HG02571 (cell line): ENCODE measurements around the gene TNFSF18.
A peak's percentile ranks its signal among the peaks of the same experiment; 100 is the strongest.

Experiments
- ATAC-seq: cut with Tn5 transposase; IDR thresholded peaks from one replicate; pipeline ENCODE4 v1.9.1; 2021; ENCODE audit warnings: mild to moderate bottlenecking, moderate library complexity; ENCODE audit not compliant: unreplicated experiment

Gene TNFSF18

DNA sequence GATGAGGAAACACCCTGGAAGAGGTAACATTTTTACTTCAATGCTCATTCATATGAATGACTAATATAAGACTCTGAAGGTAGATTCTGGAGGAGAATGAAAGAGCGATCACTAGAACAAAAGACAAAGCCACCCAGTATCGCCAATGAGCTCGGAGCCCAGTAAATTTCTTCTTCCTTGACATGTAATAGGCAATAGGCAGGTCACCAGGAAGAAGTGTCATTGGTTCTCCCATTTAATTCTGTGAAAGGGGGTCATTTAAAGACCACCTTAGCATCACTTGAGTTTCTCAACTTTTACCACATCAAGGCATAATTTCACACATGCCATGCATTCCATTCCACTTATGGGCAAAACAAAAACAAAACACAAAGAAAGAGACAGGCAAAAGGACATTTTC, 7.9 kb downstream of the TNFSF18 start:
- no peak for ATAC-seq

DNA sequence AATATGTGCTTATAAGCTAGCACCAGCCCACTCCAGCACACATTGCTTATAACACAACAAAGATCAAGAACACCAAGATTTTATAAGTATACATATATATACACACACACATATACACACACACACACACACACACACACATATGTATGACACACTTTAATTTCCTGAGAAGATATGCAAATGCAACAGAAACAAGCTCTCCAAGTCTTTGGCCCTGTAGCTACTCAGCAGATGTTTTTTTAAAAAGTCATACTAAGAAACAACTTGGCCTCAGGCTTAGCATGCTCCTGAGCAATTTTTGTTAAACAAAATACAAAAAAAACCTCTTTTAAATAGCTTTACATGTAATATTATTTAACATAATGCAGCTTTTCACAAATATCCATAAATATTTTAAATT, 11.1 kb downstream of the TNFSF18 start:
- no peak for ATAC-seq

DNA sequence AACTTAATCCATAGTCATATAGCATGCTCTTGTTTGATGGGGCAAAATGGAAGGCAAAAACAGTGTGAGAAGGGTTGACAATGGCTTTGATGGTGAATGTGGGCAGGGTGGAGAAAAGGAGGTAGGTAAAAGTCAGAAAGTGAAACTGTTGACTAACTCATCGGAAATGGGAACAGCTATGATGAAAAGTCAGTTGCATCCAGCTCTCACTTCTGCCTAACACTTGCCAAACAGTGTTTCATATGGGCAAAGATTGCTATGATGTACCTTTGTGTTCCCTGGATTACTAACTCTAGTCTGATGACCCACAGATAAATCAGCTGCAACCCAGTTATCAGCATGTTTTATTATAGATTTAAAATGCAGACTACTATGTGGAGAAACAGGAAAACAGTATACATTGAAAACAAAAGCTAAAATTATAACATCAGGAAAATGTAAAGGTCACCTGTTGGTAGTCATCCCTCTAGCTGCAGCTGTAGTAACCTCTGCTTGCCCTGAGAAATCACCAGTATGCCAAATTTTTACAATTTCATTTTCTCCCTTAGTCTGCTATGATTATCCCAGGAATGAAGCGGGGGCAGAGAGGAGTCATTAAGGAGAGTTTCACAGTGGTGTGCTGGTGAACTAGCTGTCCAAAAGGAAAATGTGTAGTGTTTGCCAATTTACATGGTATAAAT, 11.7 kb downstream of the TNFSF18 start:
- no peak for ATAC-seq

DNA sequence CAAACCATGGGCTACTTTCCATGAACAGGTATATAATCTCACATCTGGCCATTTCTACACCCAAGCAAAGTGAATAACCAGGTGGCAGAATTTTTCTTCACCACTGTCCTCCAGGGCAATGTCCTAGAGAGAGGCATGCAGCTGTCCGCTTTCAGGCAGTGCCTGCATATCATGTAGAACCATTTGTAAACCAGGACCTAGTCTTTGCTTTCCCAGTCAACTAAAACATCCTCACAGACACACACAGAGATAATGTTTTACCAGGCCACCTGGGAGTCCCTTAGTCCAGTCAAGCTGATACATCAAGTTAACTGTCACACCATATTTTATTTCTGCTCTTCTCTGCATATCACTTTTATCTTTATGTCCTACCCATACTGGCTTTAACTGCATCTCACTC, 26.2 kb downstream of the TNFSF18 start:
- no peak for ATAC-seq

DNA sequence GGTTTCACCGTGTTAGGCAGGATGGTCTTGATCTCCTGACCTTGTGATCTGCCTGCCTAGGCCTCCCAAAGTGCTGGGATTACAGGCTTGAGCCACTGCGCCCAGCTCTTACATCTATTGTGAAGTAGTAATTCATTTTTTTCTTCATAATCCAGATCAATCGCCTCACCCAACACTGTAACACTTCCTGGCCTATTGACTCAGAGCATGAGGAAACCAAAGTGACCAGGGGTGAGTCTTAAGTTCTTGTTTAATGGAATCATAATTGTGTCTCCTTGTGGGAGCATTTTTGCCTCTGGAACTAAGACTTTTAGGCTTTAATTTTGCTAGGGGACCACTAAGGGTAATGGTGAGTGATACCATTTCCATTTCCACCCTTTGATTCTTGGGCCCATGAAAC, 27.4 kb downstream of the TNFSF18 start:
- no peak for ATAC-seq

DNA sequence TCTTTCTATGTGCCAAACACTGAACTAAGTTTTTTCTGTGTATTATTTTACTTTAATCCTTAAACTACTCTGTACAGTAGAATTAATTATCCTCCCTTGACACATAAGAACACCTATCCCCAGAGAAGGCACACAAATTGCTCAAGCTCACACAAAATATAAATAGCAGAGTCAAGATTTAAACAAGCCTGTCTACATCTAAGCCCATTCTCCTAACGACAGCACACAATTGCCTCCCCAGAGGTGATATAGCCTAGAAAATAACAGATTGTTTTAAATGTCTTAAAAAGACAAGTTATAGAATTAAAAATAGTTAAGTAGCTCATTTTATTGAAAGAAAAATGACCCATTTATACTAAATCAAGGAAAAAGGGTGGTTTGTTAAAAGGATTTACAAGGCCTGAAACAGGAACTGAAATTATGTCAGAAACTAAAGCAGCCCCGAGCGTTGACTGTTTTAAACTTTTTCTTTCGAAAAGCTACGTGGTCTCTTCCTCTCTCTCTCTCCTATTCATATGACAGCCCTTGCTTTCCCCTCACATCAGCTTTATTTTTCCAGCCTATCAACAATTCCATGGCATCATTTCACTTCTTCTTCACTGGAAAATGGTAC, 30.5 kb downstream of the TNFSF18 start:
- peak; percentile 89 for ATAC-seq

DNA sequence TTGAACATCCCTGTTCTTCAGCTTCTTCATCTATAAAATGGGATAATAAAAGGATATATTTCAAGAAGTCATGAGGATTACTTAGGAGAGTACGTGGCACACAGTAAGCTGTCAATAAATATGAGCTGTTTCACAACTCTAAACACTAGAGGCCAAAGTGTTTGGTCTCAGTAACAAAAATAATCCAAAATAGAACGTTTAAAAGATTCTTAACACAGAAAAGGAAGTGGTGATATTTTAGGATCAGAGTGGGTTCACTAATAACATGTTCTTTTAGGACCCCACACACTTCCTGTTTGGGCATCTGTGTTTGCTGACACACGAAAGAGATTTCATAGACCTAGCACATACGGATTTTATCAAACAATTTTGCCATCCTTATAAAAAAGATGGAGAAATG, 32.9 kb downstream of the TNFSF18 start:
- ATAC-seq: no peak

DNA sequence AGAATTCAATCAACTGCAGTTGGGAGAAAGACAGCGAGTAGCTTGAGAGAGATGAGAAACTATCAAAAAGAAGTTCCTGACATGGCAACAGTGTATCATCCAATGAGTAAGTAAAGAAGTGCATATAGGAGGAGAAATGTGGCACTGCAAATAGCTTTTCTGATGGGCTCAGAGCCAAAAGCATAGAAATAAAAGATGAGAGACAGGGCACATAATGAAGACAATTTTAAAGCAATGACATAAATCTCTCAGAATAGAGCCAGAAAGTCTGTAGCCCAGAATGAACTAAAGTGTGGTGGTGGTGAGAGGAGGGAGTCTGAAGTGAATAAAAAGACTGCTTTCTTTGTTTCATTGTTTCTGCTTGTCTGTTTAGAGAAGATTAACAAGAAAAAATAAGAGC, 34.3 kb downstream of the TNFSF18 start:
- no peak for ATAC-seq

DNA sequence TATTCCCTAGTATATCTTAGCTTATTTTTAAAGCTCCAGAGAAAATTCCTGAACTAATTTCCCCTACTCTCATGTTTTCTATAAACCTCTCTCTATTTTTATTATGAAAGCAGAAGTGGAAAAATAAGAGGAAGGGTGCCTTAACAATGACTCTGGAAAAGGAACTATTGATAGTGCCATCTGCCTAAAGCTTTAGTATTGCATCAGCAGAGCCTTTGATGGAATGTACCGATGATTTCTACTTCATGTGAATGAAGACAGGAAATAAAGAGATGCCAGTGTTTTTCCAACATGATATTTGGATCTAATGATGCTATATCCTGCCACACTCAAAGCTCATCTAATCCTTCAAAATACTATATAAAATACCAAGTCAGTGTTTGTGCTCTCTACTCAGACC, 35.1 kb downstream of the TNFSF18 start:
- ATAC-seq: no peak

DNA sequence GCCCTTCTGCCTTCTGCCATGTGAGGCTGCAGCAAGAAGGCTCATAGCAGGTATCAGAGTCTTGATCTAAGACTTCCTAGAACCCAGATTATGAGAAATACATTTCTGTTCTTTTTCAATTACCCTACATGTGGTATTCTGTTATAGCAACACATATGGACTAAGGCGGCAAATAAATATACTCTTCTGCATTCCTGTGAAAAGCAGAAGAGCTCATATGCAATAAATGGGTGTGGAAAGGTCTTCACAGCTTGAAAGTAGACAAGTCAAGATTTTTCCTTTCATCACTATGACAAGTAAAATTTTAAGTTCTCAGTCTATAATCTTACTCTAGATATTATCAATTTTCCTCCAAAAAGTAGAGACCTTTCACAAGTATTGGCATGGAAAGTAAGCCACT, 36.6 kb downstream of the TNFSF18 start:
- ATAC-seq: no peak

DNA sequence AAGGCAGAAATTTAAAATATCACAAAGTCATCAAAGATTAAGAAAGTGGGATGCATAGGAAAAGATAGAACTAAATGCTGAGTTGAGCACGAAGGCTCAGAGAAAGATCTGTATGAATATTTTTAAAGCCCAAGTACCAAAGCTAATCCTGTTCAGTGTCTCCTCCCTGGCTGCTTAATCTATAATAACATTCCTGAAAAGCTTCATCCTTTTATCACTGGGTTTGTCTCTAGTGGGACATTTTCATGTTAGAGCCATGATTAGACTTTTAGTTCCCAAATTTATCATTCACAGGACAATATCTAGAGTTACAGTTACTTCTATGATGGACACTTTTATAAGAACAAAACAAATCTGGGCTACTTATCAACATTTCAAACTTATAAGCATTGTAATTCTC, 38.6 kb downstream of the TNFSF18 start:
- no peak for ATAC-seq

DNA sequence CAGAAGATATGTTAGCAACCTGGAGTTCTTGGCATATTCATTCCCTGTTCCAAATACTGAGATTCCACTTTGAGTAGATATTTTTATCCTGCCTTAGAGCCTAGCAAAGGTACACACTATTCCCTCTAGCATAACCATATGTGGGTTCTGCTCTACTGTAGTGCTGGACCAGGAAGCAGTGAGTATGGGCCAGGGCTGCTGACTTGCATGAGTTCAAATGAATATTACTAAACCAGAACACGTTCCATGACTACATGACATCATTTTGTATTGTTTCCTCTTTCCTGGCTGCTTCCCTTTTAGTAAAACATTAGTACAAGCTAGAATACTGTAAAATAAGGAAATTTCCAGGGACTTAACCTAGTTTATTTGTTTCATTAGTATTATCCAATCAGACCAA, 41.1 kb downstream of the TNFSF18 start:
- no peak for ATAC-seq

DNA sequence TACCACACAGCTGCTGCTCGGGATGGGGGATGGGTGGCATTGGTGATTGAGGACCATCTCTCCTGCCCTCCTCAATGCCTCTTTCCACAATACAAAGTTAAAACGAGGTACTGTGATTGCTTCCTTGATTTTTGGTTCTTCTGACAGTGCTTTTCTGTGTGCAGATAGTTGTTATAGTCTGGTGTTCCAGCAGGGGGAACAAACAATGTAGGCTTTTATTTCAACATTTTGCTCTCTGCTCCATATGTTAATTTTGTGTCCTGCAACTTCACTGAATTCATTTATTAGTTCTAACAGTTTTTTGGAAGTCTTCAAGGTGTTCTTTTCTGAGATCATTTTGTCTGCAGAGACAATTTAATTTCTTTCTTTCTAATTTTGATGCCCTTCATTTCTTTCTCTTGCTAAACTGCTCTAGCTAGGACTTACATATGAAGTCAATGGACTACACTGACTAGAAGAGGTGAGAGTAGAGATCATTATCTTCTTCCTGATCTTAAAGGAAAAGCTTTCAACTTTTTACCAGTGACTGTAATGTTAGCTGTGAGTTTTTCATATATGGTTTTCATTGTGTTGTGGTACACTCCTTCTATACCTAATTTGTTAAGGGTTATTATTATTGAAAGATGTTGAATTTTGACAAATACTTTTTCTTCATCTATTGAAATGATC, 45.4 kb downstream of the TNFSF18 start:
- no peak for ATAC-seq

DNA sequence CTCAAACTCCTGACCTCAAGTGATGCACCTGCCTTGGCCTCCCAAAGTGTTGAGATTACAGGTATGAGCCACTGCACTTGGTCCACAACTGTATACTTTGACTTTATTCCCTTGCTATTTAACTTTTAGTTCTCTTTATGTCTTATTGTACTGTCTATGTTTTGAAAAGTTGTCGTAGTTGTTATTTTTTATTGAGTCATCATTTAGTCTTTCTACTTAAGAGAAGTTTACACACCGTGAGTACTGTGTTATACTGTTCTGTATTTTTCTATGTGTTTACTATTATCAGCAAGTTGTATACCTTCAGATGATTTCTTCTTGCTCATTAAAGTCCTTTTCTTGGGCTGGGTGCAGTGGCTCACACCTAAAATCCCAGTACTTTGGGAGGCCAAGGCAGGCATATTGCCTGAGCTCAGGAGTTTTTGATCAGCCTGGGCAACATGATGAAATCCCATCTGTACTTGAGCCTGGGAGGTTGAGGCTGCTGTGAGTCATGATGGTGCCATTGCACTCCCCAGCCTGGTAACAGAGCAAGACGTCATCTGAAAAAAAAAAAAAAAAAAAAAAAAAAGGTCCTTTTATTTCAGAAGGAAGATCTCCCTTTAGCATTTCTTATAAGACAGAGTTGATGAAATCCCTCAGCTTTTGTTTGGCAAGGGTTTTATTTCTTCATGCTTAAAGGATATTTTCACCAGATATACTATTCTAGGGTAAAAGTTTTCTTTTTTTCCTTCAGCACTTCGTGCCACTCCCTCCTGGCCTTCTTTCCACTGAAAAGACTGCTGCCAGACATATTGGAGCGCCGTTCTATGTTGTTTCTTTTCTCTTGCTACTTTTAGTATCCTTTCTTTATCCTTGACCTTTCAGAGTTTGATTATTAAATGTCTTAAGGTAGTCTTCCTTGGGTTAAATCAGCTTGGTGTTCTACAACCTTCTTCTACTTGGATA, 47.6 kb downstream of the TNFSF18 start:
- no peak for ATAC-seq

DNA sequence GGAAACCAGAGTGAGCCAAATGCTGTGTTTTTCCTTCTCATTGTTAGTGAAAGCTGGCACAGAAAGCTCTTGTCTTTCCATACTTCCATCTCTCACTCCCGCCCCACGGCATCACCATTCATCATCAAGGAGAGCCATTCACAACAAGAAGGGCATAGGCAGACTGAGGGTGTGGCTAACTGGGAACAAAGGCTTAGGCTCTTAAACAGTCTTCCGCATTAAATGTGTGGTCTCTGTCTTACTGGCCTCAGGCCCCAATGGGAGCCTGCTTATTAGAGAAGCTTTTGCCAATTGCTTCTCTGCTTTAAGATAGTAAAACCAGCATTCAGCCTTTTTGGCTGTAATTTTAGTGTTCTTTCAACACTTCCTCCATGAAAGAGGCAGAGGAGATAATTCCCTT, 51.4 kb downstream of the TNFSF18 start:
- no peak for ATAC-seq

DNA sequence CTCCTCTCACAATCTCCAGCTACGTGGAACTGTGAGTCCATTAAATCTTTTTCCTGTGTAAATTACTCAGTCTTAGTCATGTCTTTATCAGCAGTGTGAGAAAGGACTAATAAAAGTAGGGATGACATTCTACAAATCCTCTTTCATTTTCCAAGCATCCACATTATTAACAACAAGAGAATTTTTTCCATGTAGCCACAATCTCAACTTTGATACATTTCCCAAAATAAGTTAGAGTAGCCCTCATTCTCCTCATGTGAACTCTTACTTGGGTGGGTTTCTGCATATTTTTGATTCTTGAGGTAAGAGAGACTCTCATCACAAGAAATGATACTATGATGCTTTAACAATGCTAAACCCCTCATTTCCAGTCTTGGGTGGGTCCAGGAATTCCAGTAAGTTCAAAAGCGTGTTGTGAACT, 52.8 kb downstream of the TNFSF18 start:
- ATAC-seq: no peak

DNA sequence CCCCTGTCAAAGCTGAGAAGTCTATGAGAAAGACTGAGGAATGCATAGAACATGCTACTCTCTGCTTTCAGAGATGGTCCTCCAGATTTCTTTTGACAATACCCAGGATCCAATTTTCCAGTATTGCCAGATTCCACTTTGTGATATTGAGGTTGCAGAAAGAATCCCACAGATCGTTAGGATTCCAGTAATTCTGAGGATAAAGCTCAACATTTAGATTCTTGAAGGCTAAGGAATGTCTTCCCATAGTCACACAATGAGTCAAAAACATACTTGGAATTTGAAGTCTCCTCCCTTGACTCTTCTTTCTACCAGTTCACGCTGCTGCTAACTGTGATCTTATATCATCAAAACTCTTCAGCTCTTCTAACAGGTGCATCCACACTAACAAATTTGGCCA, 57.1 kb downstream of the TNFSF18 start:
- no peak for ATAC-seq

DNA sequence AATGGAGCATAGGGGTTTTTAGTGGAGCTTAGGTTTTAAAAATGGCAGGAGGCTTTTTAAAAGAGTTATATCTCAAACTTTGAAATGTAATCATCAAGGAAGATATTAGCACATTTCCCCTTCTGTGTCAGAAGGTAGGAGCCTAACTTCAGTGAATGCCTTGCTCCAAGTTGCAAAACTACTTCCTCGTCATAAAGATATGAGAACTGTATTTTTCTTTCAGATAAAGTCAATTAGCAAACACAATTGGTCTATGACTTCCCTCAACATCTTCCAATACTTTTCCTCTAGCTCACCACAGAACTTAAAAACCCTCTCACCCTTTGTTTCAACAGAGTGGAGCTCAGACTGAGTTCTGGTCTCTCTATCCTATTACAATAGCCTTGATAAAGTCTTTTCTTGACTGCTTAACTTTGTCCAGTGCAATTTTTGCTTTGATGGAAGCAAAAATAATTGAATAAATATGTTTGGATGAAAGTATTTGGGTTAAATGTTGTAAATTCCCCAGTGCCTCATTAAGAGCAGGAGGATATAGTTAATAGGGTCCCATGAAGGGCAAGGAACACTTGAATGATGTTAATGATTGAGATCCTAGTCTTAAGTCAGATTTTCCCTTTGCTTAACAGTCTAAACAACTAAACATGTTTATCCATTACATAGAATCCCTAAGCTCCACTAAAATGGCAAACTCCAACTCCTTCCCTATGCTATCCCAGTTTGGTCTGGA, 58.9 kb downstream of the TNFSF18 start:
- no peak for ATAC-seq

DNA sequence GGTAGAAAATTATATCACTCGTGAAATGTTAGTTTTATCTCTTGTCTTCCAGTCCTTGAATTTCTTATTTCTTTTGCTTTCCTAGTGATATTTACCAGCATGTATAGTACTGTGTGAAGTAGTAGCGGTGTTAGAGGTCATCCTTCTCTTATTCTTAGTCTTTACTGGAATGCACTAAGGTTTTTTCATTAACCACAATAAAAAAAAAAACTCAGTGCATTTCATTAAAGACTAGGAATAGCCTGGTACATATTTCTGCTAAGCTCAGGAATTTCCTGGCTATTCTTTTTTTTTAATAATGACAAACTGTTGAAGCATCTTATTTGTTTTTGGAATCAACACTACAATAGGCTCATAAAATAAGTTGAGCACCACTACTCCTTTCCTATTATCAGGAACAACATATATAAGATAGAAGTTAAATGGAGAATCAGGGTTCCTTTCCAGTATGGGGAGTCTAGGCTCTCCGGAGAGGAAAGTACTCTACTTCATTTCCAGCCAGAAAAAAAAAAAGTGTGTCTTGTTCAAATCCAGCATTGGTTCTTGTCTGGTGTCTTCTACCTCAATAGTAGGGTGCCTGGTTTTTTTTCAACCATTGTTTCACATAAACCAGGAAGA, 60.0 kb downstream of the TNFSF18 start:
- ATAC-seq: no peak
